GM10248 (cell line): ENCODE data around the gene HDDC3.
A peak's percentile ranks its signal among the peaks of the same experiment; 100 is the strongest.

ENCODE experiments used
- CTCF ChIA-PET: fragments of 300-600 bp; sonication (Branson Sonifier 250); formaldehyde crosslinking; extraction: SDS; loops from one replicate; lab custom pipeline; 2021; ENCODE audit warnings: antibody characterized with exemption; lab: Yijun Ruan, JAX
- POLR2A ChIA-PET: fragments of 350-650 bp; sonication (Branson Sonifier 250); formaldehyde crosslinking; extraction: SDS; loops from one replicate; lab custom pipeline; 2020; ENCODE audit warnings: antibody characterized with exemption; lab: Yijun Ruan, JAX
- DNase-seq: peaks from one replicate; pipeline ENCODE4 v3.0.0; 2012; ENCODE audit errors: extremely low spot score
- TF ChIP-seq, protein P1 (sequence below): IDR thresholded peaks from 2 replicates; pipeline ENCODE4 v1.5.1; 2012; ENCODE audit warnings: mild to moderate bottlenecking, low read depth; ENCODE audit errors: extremely low read depth, missing control alignments, control extremely low read depth

The HDDC3 gene

GRCh38 chr15:90901175-90902039 is 30.9 kb downstream of the HDDC3 start:
- ChIA-PET POLR2A (no interaction called here), CTCF (interaction anchor here (0.6 to 10.8 kb wide), 17 partner anchors 8 to 371 kb away, joined by 3 to 211 read pairs (median 5); partner anchors contain the start of genes FES, HDDC3 and UNC45A)
- TF ChIP-seq, protein P1, sequence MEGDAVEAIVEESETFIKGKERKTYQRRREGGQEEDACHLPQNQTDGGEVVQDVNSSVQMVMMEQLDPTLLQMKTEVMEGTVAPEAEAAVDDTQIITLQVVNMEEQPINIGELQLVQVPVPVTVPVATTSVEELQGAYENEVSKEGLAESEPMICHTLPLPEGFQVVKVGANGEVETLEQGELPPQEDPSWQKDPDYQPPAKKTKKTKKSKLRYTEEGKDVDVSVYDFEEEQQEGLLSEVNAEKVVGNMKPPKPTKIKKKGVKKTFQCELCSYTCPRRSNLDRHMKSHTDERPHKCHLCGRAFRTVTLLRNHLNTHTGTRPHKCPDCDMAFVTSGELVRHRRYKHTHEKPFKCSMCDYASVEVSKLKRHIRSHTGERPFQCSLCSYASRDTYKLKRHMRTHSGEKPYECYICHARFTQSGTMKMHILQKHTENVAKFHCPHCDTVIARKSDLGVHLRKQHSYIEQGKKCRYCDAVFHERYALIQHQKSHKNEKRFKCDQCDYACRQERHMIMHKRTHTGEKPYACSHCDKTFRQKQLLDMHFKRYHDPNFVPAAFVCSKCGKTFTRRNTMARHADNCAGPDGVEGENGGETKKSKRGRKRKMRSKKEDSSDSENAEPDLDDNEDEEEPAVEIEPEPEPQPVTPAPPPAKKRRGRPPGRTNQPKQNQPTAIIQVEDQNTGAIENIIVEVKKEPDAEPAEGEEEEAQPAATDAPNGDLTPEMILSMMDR: no peak
- no peak for DNase-seq

- CTCF ChIA-PET: interaction anchor here (1.1 to 10.8 kb wide), 6 partner anchors 12 to 577 kb away, joined by 3 to 211 read pairs (median 4); partner anchors contain the start of genes FES, HDDC3 and UNC45A
- peak; percentile 74 for DNase-seq
- POLR2A ChIA-PET: interaction anchor here (1.0 kb wide), 1 partner anchor 34 kb away, joined by 7 read pairs; no protein-coding TSS in a partner anchor
Measured at GRCh38 chr15:90897131-90897655, 35.2 kb downstream of the HDDC3 start.

- TF ChIP-seq, protein P1: no peak
- DNase-seq: no peak
- ChIA-PET POLR2A (no interaction called here), CTCF (interaction anchor here (0.7 to 6.9 kb wide), 5 partner anchors 10 to 248 kb away, joined by 3 to 73 read pairs (median 4); partner anchors contain the start of genes FES and HDDC3)
Measured at GRCh38 chr15:90895571-90896117, 36.7 kb downstream of the HDDC3 start.

GRCh38 chr15:90893175-90894090 is 38.9 kb downstream of the HDDC3 start:
- ChIA-PET CTCF (interaction anchor here (1.2 to 6.9 kb wide), 4 partner anchors 8 to 40 kb away, joined by 5 to 73 read pairs (median 14); partner anchors contain the start of genes FES, HDDC3 and MAN2A2), POLR2A (no interaction called here)
- no peak for DNase-seq
- TF ChIP-seq, protein P1: peak; percentile 20

DNA sequence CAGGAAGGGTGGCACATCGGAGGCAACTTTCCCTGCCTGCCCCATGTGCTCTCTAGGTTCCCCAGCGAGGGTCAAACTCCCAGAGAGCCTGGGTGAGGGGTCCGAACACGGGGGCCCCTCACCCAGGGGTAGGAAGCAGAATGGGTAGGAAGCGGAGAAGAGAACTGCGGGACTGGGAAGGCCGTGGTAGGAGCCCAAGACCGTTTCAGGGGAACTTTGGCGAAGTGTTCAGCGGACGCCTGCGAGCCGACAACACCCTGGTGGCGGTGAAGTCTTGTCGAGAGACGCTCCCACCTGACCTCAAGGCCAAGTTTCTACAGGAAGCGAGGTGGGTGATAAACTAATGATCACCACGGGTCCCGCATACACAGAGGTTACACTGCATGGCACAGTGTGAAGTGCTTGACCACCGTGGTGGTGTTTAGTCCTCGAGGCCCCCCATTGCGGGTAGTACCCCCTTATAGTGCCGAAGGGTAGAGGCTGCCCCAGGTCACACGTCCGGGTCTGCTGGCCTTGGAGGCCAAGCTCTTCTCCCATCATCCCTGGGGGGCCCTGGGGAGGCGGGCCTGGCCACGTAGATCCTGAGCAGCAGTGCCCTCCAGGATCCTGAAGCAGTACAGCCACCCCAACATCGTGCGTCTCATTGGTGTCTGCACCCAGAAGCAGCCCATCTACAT is 39.7 kb downstream of the HDDC3 start:
- DNase-seq: no peak
- ChIA-PET POLR2A (no interaction called here), CTCF (interaction anchor here (1.2 kb wide), 2 partner anchors 10 to 41 kb away, joined by 5 to 7 read pairs; partner anchors contain the start of genes HDDC3 and MAN2A2)
- TF ChIP-seq, protein P1: no peak

DNA sequence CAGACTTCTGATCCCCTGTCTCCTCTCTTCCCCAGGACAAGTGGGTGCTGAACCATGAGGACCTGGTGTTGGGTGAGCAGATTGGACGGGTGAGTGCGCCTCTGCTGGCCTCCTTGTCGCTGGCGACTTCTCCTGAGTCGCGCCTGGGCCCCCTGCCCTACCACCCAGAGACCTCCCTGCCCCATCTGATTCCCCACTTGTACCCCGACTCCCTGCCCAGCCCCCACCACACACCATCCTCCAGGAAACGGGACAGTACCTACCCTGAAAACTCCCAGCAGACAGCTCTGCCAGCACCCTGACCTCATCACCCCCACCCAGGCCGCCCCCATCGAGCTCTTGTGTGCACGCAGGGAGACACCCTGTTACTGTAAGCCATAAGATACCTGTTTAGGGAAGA is 40.3 kb downstream of the HDDC3 start:
- ChIA-PET CTCF (no interaction called here), POLR2A (no interaction called here)
- TF ChIP-seq, protein P1: no peak
- no peak for DNase-seq
